HepG2 (cell line): ENCODE data around the gene SPINT3. TPM values are rescaled to one million over a fixed set of nuclear protein-coding genes. Genes with fewer than 3 reads are reported as not detected.

Source experiments
- TBX2 ChIP-seq: sonication (generic); formaldehyde crosslinking; IDR thresholded peaks from 2 replicates; pipeline ENCODE4 v1.5.0; 2020; ENCODE audit warnings: missing genetic modification reagents, mild to moderate bottlenecking, borderline replicate concordance
- polyA plus RNA-seq, 8 experiments: library from polyadenylated mRNA; depleted of rRNA in 3 of 8; stranded (reverse) in 7 of 8; unstranded in 1 of 8; fragments of >200 nt; fragmentation: Illumina TruSeq in 4 of 8; extraction: Trizol in 4 of 8; gene quantifications; 2 replicates each; pipeline versions ENCODE4 v1.2.1 to v1.2.3, GENCODE V29; 2011 to 2016; ENCODE audit warnings: low read depth in 4 of 8, missing spikeins in 1 of 8, mixed read lengths in 1 of 8; ENCODE audit not compliant: insufficient read depth in 1 of 8
- small RNA-seq, 3 experiments: library from RNA; depleted of rRNA; stranded (forward); fragments of <200 nt; gene quantifications; one replicate each; pipeline ENCODE3, GENCODE V24; 2012; ENCODE audit warnings: low read depth in 2 of 3, low replicate concordance in 1 of 3; ENCODE audit not compliant: insufficient read length in 3 of 3, insufficient read depth in 2 of 3
- total RNA-seq, 5 experiments: library from RNA; depleted of rRNA; stranded (reverse); fragments of >200 nt; fragmentation: Illumina TruSeq; extraction: Trizol; gene quantifications; 2 replicates each; pipeline ENCODE4 v1.2.3, GENCODE V29; 2016; ENCODE audit warnings: low read depth in 1 of 5

The SPINT3 gene
- total and polyA plus RNA-seq, 2 of the 13 experiments (the other 11 are each of a cell fraction or from before 2014, with no cell fraction given) = not detected

- TF ChIP-seq TBX2 (CRISPR knock-in tag) = no peak
Measured at GRCh38 chr20:45462711-45463509, 52.5 kb downstream of the SPINT3 start (continued).

Small RNA genes within 50 kb of the gene (small RNA-seq; reads per million reads assigned to genes)
- gene AL031663.1 (0 reads per million in 3 experiments), gene HSPD1P21 (0 reads per million in 3 experiments), gene RNA5SP485 (0 reads per million in 3 experiments)

Other genes with a start within 250 kb of the SPINT3 start
- not detected in 2 replicates for gene RBPJL, start 208.8 kb downstream of the SPINT3 start, total RNA-seq (2016; rRNA removed; fragmentation: Illumina TruSeq; extraction: Trizol)
- gene RBPJL, start 208.8 kb downstream of the SPINT3 start, polyA plus RNA-seq (2011; rRNA removed) = not detected in 2 replicates
- not detected in 2 replicates for gene MATN4, start 207.3 kb downstream of the SPINT3 start, total RNA-seq (2016; rRNA removed; fragmentation: Illumina TruSeq; extraction: Trizol)
- 0.04 TPM in 1 of 2 replicates, not detected in the other for gene MATN4, start 207.3 kb downstream of the SPINT3 start, polyA plus RNA-seq (2011; rRNA removed)
- gene SDC4, start 167.2 kb downstream of the SPINT3 start, total RNA-seq (2016; rRNA removed; fragmentation: Illumina TruSeq; extraction: Trizol) = 36.0 and 65.1 TPM in 2 replicates
- gene SDC4, start 167.2 kb downstream of the SPINT3 start, polyA plus RNA-seq (2011; rRNA removed) = 49.0 and 67.2 TPM in 2 replicates
- 22.0 and 38.3 TPM in 2 replicates for gene SYS1, start 152.5 kb downstream of the SPINT3 start, total RNA-seq (2016; rRNA removed; fragmentation: Illumina TruSeq; extraction: Trizol)
- gene SYS1, start 152.5 kb downstream of the SPINT3 start, polyA plus RNA-seq (2011; rRNA removed) = 65.6 and 75.9 TPM in 2 replicates
- gene TP53TG5, start 137.3 kb downstream of the SPINT3 start, total RNA-seq (2016; rRNA removed; fragmentation: Illumina TruSeq; extraction: Trizol) = not detected in 2 replicates
- gene TP53TG5, start 137.3 kb downstream of the SPINT3 start, polyA plus RNA-seq (2011; rRNA removed) = 0.11 TPM in 1 of 2 replicates, not detected in the other
- 16.7 and 19.6 TPM in 2 replicates for gene DBNDD2, start 107.3 kb downstream of the SPINT3 start, total RNA-seq (2016; rRNA removed; fragmentation: Illumina TruSeq; extraction: Trizol)
- gene DBNDD2, start 107.3 kb downstream of the SPINT3 start, polyA plus RNA-seq (2011; rRNA removed) = 47.6 and 50.4 TPM in 2 replicates
- gene PIGT, start 99.5 kb downstream of the SPINT3 start, total RNA-seq (2016; rRNA removed; fragmentation: Illumina TruSeq; extraction: Trizol) = 26.4 and 65.9 TPM in 2 replicates
- 74.1 and 85.7 TPM in 2 replicates for gene PIGT, start 99.5 kb downstream of the SPINT3 start, polyA plus RNA-seq (2011; rRNA removed)
- not detected in 2 replicates for gene WFDC2, start 45.9 kb downstream of the SPINT3 start, total RNA-seq (2016; rRNA removed; fragmentation: Illumina TruSeq; extraction: Trizol)
- gene WFDC2, start 45.9 kb downstream of the SPINT3 start, polyA plus RNA-seq (2011; rRNA removed) = 0.13 and 0.33 TPM in 2 replicates
- not detected in 2 replicates for gene WFDC6, start 23.9 kb upstream of the SPINT3 start, total RNA-seq (2016; rRNA removed; fragmentation: Illumina TruSeq; extraction: Trizol)
- not detected in 2 replicates for gene WFDC6, start 23.9 kb upstream of the SPINT3 start, polyA plus RNA-seq (2011; rRNA removed)
- not detected in 2 replicates for gene EPPIN, start 31.8 kb upstream of the SPINT3 start, total RNA-seq (2016; rRNA removed; fragmentation: Illumina TruSeq; extraction: Trizol)
- not detected in 2 replicates for gene EPPIN, start 31.8 kb upstream of the SPINT3 start, polyA plus RNA-seq (2011; rRNA removed)
- not detected in 2 replicates for gene WFDC8, start 63.7 kb upstream of the SPINT3 start, total RNA-seq (2016; rRNA removed; fragmentation: Illumina TruSeq; extraction: Trizol)
- gene WFDC8, start 63.7 kb upstream of the SPINT3 start, polyA plus RNA-seq (2011; rRNA removed) = not detected in 2 replicates
- not detected in 2 replicates for gene WFDC10A, start 114.1 kb upstream of the SPINT3 start, total RNA-seq (2016; rRNA removed; fragmentation: Illumina TruSeq; extraction: Trizol)
- not detected in 2 replicates for gene WFDC10A, start 114.1 kb upstream of the SPINT3 start, polyA plus RNA-seq (2011; rRNA removed)
- gene WFDC9, start 115.7 kb upstream of the SPINT3 start, total RNA-seq (2016; rRNA removed; fragmentation: Illumina TruSeq; extraction: Trizol) = not detected in 2 replicates
- not detected in 2 replicates for gene WFDC9, start 115.7 kb upstream of the SPINT3 start, polyA plus RNA-seq (2011; rRNA removed)
- gene WFDC11, start 154.6 kb upstream of the SPINT3 start, total RNA-seq (2016; rRNA removed; fragmentation: Illumina TruSeq; extraction: Trizol) = not detected in 2 replicates
- gene WFDC11, start 154.6 kb upstream of the SPINT3 start, polyA plus RNA-seq (2011; rRNA removed) = not detected in 2 replicates
- gene WFDC13, start 186.4 kb upstream of the SPINT3 start, total RNA-seq (2016; rRNA removed; fragmentation: Illumina TruSeq; extraction: Trizol) = not detected in 2 replicates
- gene WFDC13, start 186.4 kb upstream of the SPINT3 start, polyA plus RNA-seq (2011; rRNA removed) = not detected in 2 replicates
- gene WFDC10B, start 189.4 kb upstream of the SPINT3 start, total RNA-seq (2016; rRNA removed; fragmentation: Illumina TruSeq; extraction: Trizol) = not detected in 2 replicates
- gene WFDC10B, start 189.4 kb upstream of the SPINT3 start, polyA plus RNA-seq (2011; rRNA removed) = 0.24 TPM in 1 of 2 replicates, not detected in the other
- not detected in 2 replicates for gene SPINT4, start 206.7 kb upstream of the SPINT3 start, total RNA-seq (2016; rRNA removed; fragmentation: Illumina TruSeq; extraction: Trizol)
- not detected in 2 replicates for gene SPINT4, start 206.7 kb upstream of the SPINT3 start, polyA plus RNA-seq (2011; rRNA removed)